DMS153 treated with DMSO at 0.1 percent for 48 hours (cell line): ENCODE results near the gene CSNK1G1.
A peak's percentile ranks its signal among the peaks of the same experiment; 100 is the strongest.

Experiments used
- DNase-seq: peaks from one replicate; lab custom pipeline; 2025; ENCODE audit not compliant: unreplicated experiment; lab: John Stamatoyannopoulos, UW

CSNK1G1 gene

DNA sequence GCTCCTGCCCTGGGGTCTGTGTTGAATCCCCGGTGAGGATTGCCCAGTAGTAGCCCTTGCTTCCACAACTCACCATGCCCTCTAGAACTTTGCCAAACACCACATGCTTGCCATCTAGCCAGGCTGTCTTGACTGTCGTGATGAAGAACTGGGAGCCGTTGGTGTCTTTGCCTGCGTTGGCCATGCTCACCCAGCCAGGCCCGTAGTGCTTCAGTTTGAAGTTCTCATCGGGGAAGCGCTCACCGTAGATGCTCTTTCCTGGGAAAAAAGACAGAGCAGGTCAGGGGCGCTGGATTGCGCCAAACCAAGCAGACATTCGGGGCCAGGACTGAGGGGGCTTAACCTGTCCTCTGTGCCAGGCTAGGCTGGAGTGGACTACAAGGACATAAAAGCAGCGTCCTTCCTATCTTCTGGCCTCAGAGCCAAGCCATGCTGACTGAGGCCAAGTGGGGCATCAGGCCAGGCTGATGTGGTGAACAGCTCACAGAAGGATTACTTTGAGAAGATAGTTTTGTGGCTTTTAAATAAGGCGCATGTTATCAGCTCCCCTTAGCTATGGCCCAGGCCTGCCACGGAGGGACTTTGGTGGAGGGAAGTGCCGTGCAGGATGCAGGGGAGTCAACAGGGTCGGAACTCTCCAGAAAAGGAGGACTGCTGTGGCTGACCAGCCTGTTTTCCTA lies 199.2 kb downstream of the CSNK1G1 start:
- DNase-seq, result no peak

DNA sequence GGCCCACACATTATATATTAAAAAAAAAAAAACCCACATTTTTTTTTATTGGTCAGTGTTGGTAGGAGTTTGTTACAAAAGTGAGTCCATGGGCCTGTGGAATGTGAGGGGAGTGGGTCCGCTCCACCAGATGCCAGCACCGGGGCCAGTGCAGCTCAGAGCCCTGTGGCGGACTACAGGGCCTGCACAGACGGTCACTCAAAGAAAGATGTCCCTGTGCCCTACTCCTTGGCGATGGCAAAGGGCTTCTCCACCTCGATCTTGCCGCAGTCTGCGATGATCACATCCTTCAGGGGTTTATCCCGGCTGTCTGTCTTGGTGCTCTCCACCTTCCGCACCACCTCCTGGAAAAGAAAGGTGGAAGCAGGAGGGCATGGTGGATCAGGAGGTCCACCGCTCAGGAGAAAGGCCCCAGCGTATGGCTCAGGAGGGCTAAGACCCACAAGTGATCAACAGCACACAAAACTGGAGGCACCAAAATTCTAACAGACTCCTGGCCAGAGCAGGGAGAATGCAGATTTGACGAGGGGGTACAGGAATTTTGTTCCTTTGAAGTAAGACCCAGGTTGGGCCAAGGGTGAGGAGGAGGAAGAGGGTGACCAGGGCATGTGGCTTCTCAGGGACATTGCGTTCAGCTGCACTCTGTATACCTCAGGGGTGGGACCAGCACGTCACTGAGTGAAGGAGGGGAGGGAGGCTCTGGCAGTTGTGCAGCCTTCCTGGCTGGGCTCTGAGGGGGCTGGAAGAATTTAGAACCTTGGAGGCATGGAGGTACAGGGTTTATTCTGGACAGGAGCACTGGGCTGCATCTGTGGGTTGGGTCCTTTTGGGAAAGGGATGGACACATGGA lies 199.9 kb downstream of the CSNK1G1 start:
- DNase-seq, result no peak

DNA sequence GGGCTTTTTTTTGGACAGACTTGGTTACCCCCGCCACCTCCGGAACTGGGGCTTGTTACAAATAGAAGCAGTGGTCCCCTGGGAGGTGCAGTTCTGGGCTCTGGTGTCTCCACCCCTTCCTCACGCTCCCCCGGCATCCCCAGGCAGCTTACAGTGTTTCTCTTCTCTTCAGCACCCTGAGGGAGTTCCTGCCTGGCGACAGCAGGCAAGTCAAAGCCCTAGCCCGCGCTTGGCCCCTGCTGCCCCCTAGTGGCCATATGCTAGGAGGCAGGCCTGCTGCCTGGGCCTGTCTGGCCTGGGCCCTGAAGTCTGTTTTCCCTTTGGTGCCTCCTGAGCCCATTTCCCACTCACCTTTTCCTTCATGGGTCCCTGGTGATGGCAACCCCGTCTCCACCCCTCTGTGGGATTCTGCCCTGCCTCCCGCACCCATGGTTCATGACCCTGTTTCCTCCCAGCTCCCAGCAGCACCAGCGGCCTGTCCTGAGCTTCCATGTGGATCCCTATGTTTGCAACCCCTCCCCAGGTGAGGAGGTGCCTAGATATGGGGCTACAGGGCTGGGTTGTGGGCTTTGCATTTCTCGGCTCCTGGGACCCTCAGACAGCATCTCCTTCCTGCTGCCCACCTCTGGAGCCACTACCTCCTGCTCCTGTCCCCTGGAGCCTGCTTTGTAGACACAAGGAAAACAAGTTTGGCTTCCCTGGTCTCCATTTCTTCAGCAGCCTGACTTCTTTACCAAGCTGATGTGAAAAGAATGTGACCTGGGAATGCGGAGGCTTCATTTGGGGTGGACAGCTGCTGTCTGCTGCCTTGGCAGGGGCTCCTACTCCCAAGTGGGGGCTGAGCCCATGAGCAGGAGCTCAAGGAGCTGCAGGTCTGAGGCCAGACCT lies 202.2 kb downstream of the CSNK1G1 start:
- DNase-seq, result peak; percentile 18

DNA sequence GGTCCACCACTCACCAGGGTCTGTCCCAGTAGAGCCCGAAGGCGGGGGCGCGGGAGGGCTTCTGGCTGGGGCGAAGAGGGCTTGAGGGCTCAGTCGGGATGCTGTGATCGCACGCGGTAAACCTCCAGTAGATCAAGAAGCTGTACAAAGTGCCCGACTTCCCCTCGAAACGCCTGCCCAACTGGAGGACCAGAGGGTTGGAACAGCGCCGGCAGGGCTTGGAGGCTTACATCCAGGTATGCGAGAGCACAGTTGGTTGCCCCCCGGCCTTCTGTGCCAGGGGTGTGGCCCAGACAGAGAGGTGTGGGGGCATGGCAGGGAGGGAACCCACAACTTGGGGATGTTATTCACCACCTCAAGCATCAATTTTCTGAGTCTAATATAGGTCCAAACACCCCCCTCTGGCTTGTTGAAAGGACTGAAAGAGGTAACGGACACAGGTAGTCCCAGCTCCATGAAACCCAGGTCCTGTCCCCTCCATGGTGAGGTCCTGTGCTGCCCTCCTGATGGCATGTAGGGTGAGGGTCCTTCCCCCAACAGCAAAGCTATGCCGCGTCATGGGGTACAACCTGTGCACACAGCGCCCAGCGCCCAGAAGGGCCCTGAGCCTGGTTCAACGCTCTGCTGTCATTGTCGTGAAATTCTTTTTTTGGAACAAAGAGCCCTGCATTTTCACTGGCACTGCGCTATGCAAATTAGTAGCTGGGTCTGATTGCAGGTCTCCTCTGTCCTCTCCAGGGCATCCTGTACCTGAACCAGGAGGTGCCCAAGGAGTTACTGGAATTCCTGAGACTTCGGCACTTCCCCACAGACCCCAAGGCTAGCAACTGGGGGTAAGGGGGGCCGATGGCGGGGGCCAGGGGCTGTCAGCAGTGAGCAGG lies 203.2 kb downstream of the CSNK1G1 start:
- peak; percentile 2 for DNase-seq

DNA sequence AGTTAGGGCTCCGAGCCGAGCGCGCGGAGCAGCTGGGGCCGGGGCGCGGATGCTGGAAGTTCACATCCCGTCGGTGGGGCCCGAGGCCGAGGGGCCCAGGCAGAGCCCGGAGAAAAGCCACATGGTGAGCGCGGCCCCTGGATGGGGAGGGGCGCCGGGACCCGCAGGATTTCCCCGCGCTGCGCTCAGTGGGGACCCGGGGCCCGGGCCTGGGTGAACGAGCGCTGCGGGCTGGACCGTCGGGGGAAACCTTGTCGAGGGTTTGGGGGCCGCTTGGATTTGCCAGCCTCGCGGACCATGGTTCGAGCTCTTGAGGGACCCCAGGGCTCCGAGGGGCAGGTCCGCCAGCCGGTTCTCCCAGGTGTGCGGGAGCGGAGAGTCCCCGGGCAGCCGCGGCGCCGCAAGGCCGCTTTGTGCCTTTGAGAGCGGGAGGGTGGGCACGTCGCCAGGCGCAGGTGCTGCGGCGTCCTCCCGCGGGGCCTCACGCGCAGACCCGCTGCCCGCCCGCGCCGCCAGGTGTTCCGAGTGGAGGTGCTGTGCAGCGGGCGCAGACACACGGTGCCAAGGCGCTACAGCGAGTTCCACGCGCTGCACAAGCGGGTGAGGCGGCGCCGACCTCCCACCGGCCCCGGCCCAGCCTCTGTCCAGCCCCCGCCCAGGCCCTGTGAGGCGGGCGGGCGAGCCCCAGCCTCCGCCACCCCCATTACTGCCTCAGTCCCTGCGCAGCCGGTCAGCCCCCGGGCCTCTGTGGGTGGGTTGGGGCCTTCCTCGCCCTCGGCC lies 204.1 kb downstream of the CSNK1G1 start, which contains the start of gene SNX22:
TSS of gene SNX22 (plus strand) at position 5 of the 780 bp plus-strand sequence. CDS start at position 50, 45 bp downstream.
- no peak for DNase-seq

DNA sequence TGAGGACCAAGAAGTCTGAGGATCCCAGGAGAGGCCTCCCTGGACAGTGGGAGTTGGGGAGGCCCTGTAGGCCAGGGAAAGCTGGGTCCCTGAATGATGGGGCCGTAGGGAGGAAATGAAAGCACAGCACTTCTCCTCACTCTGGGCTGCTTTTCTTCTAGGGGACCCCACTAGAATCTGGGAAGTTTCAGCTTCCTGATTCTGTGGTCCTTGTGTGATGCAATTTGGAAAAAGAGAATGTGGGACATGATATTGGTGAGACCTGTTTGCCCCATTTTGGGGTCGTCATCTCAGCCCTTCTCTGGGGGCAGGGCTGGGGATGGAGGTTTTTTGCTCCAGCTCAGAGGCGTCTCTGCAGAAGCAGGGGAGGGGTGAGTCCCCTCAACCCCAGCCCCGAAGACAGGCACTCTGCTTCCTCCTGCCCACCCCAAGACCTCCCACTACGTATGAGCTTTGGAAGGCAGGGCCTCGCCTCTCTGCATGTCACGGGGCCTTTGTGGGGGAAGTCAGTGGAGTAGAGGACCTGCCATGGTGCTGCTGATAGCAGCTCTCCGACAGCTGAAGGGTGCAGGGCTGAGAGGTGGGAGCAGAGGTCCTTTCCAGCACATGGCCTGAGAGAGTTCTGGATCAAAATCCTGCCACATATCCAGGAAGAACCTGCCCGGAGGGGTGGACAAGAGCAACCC lies 205.9 kb downstream of the CSNK1G1 start:
- no peak for DNase-seq

DNA sequence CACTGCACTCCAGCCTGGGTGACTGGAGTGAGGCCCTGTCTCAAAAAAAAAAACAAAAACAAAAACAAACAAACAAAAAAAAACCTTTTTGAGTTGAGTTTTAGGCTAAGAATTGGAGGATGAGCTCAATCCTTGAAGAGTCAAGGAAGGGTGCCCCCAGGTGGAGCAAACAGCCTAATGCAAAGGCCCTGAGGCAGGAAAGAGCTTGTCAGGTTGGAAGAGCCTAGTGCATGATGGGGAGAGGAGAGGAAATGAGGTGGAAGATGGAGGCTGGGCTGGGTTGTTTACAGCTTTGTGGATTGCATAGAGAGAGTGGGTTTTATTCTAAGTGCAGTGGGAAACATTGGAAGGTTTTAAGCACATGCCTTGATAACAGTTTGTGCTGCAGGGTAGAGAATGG lies 206.5 kb downstream of the CSNK1G1 start:
- no peak for DNase-seq

DNA sequence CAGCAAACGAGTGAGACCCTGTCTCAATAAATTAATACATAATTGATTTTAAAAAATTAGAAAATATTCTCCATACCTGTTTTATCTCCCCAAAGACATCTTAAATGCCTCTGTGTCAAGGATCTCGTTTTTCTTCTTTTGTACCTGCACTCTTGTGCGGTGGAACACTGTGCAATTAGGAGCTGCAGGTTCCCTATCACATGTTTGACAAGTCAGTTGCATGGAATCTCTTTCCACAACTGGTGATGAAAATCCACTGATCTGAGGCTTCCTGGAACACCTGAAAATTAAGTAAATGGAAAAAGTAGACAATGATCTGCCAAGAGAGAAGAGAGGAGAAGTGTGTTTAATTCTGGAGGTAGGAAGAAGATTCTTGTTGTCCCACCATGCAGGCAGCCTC lies 207.4 kb downstream of the CSNK1G1 start:
- no peak for DNase-seq

DNA sequence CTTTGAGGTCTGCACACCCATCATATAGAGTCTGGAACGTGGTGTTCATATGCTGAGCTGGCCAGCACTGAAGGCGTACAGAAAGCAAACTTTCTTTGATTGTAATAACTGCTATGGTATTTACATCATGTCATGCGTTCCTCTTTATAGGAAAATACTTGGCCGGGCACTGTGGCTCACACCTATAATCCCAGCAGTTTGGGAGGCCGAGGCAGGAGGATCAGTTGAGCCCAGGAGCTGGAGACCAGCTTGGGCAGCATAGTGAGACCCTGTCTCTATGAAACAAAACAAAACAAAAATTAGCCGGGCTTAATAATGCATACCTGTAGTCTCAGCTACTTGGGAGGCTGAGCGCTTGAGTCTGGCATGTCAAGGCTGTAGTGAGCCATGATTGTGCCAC lies 207.8 kb downstream of the CSNK1G1 start:
- DNase-seq, result no peak

DNA sequence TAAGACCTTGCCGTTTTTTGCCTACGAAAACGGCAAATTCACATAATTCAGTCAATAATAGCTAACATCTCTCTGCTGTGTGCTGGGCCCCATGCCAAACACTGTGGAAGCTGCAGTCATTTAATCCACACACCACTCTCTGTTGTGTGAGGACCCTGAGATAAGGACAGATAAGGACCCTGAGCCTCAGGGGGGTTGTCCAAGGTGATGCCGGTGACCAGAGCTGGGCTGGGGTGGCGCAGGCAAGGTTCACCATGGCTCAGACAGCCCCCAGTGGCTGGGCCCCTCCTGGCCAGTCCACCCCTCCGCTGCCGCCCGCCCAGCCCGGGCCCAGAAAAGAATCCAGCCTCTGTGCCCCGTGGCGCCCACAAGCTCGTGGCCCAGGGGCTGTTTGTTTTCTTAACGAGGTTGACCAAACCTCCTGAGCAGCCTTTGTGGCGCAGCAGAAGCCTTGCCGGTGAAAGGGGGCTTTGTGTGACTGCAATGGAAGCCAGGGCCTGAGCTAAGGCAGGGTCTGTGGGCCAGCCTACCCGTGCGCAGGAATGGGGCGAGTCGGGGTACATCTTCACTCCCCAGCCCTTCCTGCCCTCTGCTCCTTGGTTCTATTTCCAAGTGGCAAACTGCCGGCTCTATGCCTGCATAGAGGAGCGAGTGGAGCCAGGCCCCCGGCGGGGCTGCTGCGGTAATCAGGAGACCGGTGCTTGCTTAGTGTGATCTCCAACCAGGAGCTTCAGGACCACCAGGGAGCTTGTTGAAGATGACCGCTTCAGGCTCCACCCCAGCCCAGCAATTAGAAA lies 208.9 kb downstream of the CSNK1G1 start:
- DNase-seq, result no peak

DNA sequence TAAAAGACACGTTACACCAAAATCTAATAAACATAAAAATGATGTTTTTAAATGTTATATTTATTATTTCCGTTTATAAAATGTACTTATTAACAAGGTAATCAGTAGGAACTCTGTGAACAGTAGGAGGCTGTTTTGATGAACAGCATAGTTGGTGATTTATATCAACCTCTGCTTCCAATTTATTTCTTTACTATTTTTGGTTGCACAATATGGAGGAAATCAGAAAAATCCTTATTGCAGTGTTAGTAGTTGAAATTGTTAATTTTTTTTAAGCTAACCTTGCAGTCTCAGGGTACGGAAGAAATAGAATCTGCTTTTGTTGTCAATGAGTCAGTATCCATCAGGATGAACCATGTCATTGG lies 209.5 kb downstream of the CSNK1G1 start:
- DNase-seq, result no peak

DNA sequence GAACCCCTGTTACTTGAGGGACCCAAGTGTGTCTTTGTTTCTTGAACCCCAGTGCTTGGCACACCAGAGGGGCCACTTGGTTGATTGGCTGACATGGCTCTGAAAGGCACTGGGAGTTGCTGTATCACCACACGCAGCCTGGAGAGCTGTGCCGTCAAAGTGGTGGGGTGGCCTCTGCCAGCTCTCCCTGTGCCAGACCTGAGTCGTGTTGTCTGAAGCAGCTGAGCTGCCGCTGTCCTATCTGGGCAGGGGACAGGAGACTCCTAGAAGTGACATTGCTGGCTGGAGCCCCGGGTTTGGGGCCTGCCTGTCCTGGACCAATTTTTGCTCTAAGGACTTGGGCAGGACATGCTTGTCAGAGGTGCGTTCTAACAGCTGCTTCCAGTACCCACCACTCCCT lies 209.9 kb downstream of the CSNK1G1 start:
- no peak for DNase-seq

DNA sequence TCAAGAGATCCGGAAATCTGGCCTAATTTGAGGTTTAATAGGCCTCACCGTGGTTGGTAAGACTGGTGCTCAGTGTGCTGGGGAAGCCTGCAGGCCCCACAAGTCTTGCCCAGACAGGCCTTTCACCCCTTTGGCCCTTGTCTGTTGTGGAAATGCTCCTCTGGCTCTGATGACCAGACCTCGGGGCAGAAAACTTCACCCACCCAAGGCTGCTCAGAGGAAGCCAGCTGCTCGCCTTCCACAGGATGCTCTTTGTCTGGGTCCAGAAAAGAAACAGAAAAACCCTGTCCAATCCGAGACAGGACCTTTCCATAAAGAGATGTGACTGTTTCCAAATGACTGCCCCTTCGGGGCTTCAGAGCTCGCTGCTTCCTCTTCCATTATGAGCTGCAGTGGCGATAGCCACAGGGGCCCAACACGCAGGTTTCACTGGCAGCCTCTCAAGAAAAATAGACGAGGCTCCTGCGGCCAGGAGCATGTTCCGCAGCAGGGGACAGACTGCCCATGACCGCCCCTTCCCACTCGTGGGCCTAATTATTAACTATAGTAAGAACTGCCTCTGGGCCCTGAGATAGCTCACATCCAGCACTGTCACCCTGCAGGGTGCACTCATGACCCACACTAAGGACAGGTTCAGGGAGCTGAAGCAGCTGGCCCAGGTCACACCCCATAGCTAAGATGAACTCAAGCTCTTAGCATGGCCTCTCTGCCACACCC lies 211.2 kb downstream of the CSNK1G1 start:
- no peak for DNase-seq

DNA sequence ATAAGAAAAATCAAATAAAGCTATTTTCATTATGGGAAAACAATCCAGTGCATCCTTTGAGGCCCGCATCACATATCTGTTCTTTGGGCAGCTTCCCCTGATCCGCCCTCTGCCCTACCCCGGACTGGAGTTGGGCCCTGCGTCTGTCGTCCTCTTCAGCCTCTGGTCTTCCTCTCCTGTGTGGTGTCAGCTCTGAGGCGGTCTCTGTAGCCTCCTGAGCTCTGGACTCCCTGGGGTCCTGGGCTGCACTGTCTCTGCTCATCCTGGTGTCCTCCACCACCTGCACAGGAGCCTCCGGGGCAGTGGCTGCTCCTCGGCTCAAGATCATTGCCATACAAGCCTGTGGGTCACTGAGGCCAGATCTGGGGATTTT lies 211.8 kb downstream of the CSNK1G1 start:
- DNase-seq, result no peak

DNA sequence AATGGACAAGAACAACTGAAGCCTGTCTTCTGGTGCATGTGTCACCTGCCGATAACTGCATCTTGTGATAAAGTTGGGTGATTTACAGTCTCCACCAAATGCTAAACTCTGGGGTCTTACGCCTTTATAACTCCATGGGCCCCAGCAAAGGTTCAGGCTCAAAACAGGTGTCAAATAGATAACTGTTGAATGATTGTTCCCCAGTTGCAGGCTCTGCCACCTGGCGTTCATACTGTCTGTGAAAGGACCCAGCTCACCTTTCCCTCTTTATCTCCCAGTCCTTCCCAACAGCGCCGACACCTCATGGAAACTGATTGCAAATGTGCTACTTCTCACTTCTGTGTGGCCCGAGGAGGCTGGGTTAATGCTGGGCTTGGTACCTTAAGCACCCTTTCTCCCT lies 212.7 kb downstream of the CSNK1G1 start:
- no peak for DNase-seq

DNA sequence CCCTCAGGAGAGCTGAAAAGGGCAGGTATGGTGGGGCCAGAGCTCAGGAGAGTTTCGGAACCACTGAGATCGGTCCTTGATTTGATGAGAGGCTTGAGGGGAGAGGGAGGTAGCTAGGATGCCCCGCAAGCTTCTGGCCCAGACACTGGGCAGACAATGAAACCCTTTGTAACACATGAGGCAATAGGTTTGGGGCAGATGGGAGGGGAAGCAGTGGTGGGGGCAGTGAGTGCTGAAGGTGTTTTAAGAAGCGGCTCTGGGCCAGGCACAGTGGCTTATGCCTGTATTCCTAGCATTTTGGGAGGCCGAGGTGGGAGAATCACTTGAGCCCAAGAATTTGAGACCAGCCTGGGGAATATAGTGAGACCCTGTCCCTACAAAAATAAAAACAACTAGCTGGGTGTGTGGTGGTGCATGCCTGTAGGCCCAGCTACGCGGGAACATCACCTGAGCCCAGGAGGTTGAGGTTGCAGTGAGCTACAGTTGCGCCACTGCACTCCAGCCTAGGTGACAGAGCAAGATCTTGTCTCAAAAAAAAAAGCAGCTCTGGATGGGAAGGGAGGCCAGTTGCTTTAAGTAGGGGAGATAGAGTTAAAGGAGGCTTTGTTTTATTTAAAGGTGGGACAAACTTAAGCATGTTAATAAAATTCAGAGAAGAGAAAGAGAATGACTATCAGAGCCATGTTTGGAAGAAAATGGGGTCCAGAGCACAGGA lies 214.0 kb downstream of the CSNK1G1 start:
- no peak for DNase-seq

DNA sequence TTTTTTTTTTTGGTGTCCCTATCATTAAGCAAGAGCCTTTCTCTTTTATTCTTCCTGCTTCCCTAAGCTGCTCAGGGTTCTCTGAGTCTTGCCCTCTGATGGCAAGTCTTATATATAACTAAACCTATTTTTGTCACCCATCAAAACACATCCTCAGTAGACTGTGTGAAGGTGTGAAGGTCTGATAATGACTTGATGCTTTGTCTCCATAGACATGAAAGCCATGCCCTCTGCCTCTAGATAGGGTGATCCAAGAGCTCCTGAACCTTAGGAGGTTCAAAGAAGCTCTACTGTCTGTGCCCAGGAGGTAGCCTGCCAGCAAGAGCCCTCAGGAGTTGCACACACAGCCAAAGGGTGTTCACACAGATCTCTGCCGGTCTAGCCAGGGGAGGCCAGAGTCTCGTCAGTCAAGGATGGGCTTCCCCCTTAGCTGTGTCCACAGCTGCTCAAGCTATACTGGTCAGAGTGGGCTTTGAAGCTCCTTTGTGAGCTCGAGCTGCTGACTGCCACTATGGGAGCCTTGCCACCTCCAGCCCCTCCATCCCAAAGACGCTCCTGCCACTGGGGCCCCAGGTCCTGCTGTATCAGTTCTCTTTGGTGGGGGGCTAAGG lies 217.5 kb downstream of the CSNK1G1 start:
- no peak for DNase-seq
